Esophagus muscularis mucosa (tissue), 4 donors: ENCODE data around the gene DMRT2. TPM values are rescaled to one million over a fixed set of nuclear protein-coding genes. Genes with fewer than 3 reads are reported as not detected.

Source experiments
- DNase-seq: peaks from one replicate; pipeline ENCODE4 v3.0.0-alpha.2; 2017; ENCODE audit errors: extremely low spot score
- H3K27ac ChIP-seq, 4 donors: fragments of 200-600 bp; sonication (generic); replicated peaks in 1 of 4; 1 replicate in 3 of 4; 2 replicates in 1 of 4; pipeline ENCODE4 v1.5.1; 2016 to 2019; ENCODE audit warnings: mild to moderate bottlenecking in 1 of 4
- H3K27me3 ChIP-seq, 4 donors: fragments of 200-600 bp; sonication (generic); one replicate each; pipeline versions ENCODE4 v1.5.1 to v1.6.0; 2016 to 2019
- H3K36me3 ChIP-seq, 4 donors: fragments of 200-600 bp; sonication (generic); one replicate each; pipeline ENCODE4 v1.5.1; 2016 to 2019
- H3K4me1 ChIP-seq, 4 donors: fragments of 200-600 bp; sonication (generic); one replicate each; pipeline ENCODE4 v1.5.1; 2016 to 2019
- H3K4me3 ChIP-seq, 4 donors: fragments of 200-600 bp; sonication (generic); 1 replicate in 2 of 4; 2 replicates in 2 of 4; pipeline ENCODE4 v1.5.1; 2016 to 2019; ENCODE audit warnings: mild to moderate bottlenecking in 4 of 4, moderate library complexity in 1 of 4
- H3K9me3 ChIP-seq, 4 donors: fragments of 200-600 bp; sonication (generic); 1 replicate in 3 of 4; 2 replicates in 1 of 4; pipeline ENCODE4 v1.5.1; 2016 to 2019
- EP300 ChIP-seq: sonication (generic); formaldehyde crosslinking; IDR thresholded peaks from one replicate; pipeline ENCODE4 v1.6.1; 2017; ENCODE audit warnings: antibody characterized with exemption
- POLR2A ChIP-seq: fragments of 450-650 bp; IDR thresholded peaks from one replicate; pipeline ENCODE4 v1.6.1; 2017; ENCODE audit warnings: antibody characterized with exemption, moderate library complexity, mild to moderate bottlenecking, low read depth
- POLR2AphosphoS5 ChIP-seq, 2 donors: sonication (generic); formaldehyde crosslinking; IDR thresholded peaks; one replicate each; pipeline ENCODE4 v1.6.1; 2017; ENCODE audit warnings: antibody characterized with exemption in 2 of 2
- WGBS: methylation state at CpG from one replicate; pipeline ENCODE4 v1.1.5; 2018; 5-methylcytosine and 5-hydroxymethylcytosine counted together
- intact Hi-C: fragments of 100-400 bp; cut with DNase I; formaldehyde crosslinking; loops from one replicate; pipeline ENCODE4 v1.15.1; 2023
- total RNA-seq, 4 donors: library from RNA; depleted of rRNA; stranded (reverse); fragments of >200 nt; gene quantifications; one replicate each; pipeline versions ENCODE4 v1.1.0 to v1.2.1, GENCODE V29; 2016
- TF ChIP-seq, protein P1 (sequence below), 3 experiments: fragments of 200-600 bp in 2 of 3; fragments of 450-650 bp in 1 of 3; sonication (generic) in 2 of 3; IDR thresholded peaks; one replicate each; pipeline ENCODE4 v1.5.1; 2017 to 2019; ENCODE audit warnings: antibody characterized with exemption in 3 of 3, mild to moderate bottlenecking in 2 of 3, moderate library complexity in 1 of 3

DMRT2 gene
- total RNA-seq, 4 donors from 2014 or later: 0.33 to 0.80 (median 0.50) TPM

- no peak for TF ChIP-seq POLR2AphosphoS5 (IDR thresholded peaks at IDR 0.05)
- no peak overlapping the region for H3K4me3 ChIP-seq
- 24% methylated on average over 10 of the region's 10 CpGs for WGBS
- no peaks in the 10 kb centered on the region for H3K4me1 ChIP-seq
- H3K36me3 ChIP-seq: no peaks in the 10 kb centered on the region
- no peak for DNase-seq
- no peak overlapping the region for H3K27ac ChIP-seq
- peaks cover 0 to 57% (median under 1%) of the 10 kb centered on the region in 4 donors for H3K27me3 ChIP-seq
- H3K9me3 ChIP-seq: peaks cover 0 to 16% (median 9%) of the 10 kb centered on the region in 4 donors
- intact Hi-C loops: no loop called here
Observed at GRCh38 chr9:1018121-1018520, 32.0 kb upstream of the DMRT2 start.

- H3K27ac ChIP-seq: no peak overlapping the region
- H3K27me3 ChIP-seq: peaks cover 0 to 56% (median 3%) of the 10 kb centered on the region in 4 donors
- TF ChIP-seq, protein P1, sequence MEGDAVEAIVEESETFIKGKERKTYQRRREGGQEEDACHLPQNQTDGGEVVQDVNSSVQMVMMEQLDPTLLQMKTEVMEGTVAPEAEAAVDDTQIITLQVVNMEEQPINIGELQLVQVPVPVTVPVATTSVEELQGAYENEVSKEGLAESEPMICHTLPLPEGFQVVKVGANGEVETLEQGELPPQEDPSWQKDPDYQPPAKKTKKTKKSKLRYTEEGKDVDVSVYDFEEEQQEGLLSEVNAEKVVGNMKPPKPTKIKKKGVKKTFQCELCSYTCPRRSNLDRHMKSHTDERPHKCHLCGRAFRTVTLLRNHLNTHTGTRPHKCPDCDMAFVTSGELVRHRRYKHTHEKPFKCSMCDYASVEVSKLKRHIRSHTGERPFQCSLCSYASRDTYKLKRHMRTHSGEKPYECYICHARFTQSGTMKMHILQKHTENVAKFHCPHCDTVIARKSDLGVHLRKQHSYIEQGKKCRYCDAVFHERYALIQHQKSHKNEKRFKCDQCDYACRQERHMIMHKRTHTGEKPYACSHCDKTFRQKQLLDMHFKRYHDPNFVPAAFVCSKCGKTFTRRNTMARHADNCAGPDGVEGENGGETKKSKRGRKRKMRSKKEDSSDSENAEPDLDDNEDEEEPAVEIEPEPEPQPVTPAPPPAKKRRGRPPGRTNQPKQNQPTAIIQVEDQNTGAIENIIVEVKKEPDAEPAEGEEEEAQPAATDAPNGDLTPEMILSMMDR (IDR thresholded peaks at IDR 0.05): no peak
- no peak for TF ChIP-seq POLR2A
- TF ChIP-seq POLR2AphosphoS5 (IDR thresholded peaks at IDR 0.05): no peak
- TF ChIP-seq EP300: no peak
- no peak for DNase-seq
- intact Hi-C loops: no loop called here
- no peaks in the 10 kb centered on the region for H3K4me1 ChIP-seq
- peaks cover 0 to 20% (median 12%) of the 10 kb centered on the region in 4 donors for H3K9me3 ChIP-seq
- no peaks in the 10 kb centered on the region for H3K36me3 ChIP-seq
- H3K4me3 ChIP-seq: no peak overlapping the region
- WGBS: 78% methylated on average over 1 of the region's 1 CpG
Observed at GRCh38 chr9:1024112-1024511, 26.0 kb upstream of the DMRT2 start.

DNA sequence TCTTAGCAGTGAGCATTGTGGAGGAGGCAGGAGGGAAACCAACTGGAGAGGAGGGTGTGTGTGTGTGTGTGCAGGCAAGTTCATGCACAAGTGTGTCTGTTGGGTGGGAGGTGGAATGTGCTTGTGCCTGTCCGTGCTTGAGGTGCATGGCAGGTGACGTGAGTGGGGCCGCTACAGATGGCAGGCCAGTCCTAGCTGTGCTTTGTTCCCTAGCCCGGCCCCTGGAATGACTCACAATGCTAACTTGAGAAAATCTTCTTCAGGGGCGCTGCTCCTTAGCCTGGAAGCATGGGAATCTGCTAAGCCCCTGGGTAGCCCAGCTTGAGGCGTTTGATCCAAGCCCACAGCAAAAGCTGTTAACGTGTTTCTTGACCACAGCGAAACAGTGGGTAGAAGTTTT lies 25.0 kb upstream of the DMRT2 start:
- 39% methylated on average over 8 of the region's 8 CpGs for WGBS
- no peak for DNase-seq
- TF ChIP-seq, protein P1 (IDR thresholded peaks at IDR 0.05): no peak
- no peak for TF ChIP-seq EP300
- no peak for TF ChIP-seq POLR2A
- TF ChIP-seq POLR2AphosphoS5 (IDR thresholded peaks at IDR 0.05): no peak
- Histone ChIP-seq H3K27me3 (peaks cover 0 to 64% (median 3%) of the 10 kb centered on the region in 4 donors), H3K36me3 (no peaks in the 10 kb centered on the region), H3K4me3 (no peak overlapping the region), H3K9me3 (peaks cover 0 to 20% (median 12%) of the 10 kb centered on the region in 4 donors), H3K27ac (no peak overlapping the region), H3K4me1 (no peaks in the 10 kb centered on the region)
- intact Hi-C loops: no loop called here

- Histone ChIP-seq H3K4me3 (no peak overlapping the region), H3K27ac (no peak overlapping the region), H3K9me3 (peaks cover 0 to 20% (median 12%) of the 10 kb centered on the region in 4 donors), H3K27me3 (peaks cover 0 to 62% (median 3%) of the 10 kb centered on the region in 4 donors), H3K36me3 (no peaks in the 10 kb centered on the region), H3K4me1 (no peaks in the 10 kb centered on the region)
- intact Hi-C loops: no loop called here
- DNase-seq: no peak
- TF ChIP-seq EP300 (no peak), POLR2A (no peak), POLR2AphosphoS5 (IDR thresholded peaks at IDR 0.05) (no peak)
- TF ChIP-seq, protein P1 (IDR thresholded peaks at IDR 0.05): no peak
Observed at GRCh38 chr9:1026219-1026618, 23.9 kb upstream of the DMRT2 start.

DNA sequence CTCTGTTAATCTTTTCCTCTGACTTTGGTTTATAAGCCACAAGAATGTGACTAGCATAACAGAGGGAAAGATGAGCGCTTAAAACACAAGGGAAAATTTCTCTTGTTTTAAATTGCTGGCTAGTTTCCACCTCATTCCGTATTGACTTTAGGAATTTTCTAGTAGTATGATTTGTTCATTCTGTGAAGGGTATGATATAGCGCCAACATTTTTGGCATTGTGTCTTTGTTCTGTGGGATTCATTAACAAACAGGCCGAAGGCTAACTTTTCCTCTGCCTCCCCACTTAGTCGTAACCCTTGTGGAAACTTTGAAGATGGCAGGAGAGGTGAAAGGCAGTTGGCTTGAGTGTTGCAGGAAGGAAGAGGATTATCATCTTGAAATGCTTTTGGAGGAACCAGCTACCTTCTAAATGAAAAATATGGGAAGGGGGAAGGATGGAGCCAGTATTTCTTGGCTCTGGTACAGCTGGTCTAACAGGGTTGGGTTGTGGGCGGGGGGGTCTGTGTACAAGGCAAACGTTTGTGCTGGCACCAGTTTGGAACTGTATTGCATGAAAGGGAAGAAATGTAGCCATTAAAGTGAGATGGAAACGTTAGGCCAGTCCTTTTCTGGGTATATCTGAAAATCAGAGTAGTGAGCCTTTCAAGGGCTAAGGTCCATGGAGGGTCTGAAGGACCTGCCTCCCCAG lies 21.5 kb upstream of the DMRT2 start:
- H3K4me1 ChIP-seq: no peaks in the 10 kb centered on the region
- H3K4me3 ChIP-seq: no peak overlapping the region
- no peak for DNase-seq
- intact Hi-C loops: no loop called here
- no peaks in the 10 kb centered on the region for H3K36me3 ChIP-seq
- WGBS: 59% methylated on average over 8 of the region's 8 CpGs
- TF ChIP-seq EP300: no peak
- TF ChIP-seq, protein P1 (IDR thresholded peaks at IDR 0.05): no peak
- TF ChIP-seq POLR2AphosphoS5 (IDR thresholded peaks at IDR 0.05): no peak
- TF ChIP-seq POLR2A: no peak
- no peaks in the 10 kb centered on the region for H3K9me3 ChIP-seq
- no peak overlapping the region for H3K27ac ChIP-seq
- H3K27me3 ChIP-seq: peaks cover 0 to 71% (median 0%) of the 10 kb centered on the region in 4 donors
